Activated T-cell treated with anti-CD3 and anti-CD28 coated beads for 1 hour (primary cell): ENCODE results near the gene ARL10.
"Not testable (repeated sequence)": the region's sequence is repeated elsewhere in the genome, so short reads cannot be mapped to it uniquely, and the experiment has no call there.

Experiments
- DNase-seq: peaks from one replicate; pipeline ENCODE4 v3.0.0-alpha.2; 2020; ENCODE audit warnings: low read depth

Gene ARL10

DNA sequence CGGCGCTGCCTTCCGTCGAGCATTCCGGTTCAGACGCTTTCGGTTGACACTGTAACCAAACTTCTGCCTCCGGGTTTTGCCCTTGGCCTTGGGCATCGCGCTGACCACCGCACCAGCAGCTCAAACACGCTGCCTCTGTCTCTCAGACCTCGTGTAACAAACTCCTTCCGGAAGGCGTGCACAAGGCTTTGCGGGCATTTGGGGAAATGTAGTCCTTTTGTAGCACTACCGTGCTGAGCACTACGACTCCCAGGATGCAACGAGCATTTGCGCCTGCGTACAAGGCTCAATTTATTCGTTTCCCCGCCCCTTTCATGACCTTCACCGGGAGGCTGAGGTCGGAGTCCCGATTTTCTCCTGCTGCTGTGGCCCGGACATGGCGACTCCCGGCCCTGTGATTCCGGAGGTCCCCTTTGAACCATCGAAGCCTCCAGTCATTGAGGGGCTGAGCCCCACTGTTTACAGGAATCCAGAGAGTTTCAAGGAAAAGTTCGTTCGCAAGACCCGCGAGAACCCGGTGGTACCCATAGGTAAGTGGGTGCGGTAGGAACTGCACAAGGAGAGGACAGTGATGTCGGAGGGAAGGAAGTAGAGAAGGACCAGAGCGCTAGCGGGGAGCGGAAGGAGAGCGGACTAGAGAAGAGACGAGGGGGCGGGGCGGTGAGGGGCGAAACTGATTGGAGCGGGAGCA lies 23.3 kb downstream of the ARL10 start, which contains the start of the genes HIGD2A and NOP16:
Gene HIGD2A, plus strand, starts transcription at position 308 of the 691 bp plus-strand sequence. Its CDS starts 69 bp downstream, at position 377.
Gene NOP16, minus strand, starts transcription at position 155 of the 691 bp plus-strand sequence. Its CDS starts 59 bp downstream, at position 96.
- peak; percentile 100 for DNase-seq

DNA sequence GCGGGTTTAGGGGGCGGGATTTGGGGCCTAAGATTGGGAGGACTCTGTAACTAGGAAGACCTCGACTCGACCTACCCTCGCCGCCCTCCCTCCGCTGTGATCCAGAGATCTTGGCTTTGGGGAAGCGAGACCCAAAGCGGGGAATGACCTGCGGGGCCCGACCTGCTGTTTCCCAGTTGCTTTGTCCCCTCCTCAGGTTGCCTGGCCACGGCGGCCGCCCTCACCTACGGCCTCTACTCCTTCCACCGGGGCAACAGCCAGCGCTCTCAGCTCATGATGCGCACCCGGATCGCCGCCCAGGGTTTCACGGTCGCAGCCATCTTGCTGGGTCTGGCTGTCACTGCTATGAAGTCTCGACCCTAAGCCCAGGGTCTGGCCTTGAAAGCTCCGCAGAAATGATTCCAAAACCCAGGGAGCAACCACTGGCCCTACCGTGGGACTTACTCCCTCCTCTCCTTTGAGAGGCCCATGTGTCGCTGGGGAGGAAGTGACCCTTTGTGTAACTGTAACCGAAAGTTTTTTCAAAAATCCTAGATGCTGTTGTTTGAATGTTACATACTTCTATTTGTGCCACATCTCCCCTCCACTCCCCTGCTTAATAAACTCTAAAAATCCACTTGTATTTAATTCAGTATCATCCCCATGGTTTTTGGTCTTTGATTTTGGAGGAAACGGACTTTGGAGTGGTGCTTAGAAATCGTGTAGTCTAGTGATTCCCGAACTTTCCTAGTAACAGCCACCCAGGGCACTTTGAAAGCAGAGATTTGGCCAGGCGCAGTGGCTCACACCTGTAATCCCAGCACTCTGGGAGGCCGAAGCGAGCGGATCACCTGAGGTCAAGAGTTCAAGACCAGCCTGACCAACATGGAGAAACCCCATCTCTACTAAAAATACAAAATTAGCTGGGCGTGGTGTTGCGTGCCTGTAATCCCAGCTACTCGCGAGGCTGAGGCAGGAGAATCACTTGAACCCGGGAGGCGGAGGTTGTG lies 24.1 kb downstream of the ARL10 start:
- DNase-seq, result no peak

DNA sequence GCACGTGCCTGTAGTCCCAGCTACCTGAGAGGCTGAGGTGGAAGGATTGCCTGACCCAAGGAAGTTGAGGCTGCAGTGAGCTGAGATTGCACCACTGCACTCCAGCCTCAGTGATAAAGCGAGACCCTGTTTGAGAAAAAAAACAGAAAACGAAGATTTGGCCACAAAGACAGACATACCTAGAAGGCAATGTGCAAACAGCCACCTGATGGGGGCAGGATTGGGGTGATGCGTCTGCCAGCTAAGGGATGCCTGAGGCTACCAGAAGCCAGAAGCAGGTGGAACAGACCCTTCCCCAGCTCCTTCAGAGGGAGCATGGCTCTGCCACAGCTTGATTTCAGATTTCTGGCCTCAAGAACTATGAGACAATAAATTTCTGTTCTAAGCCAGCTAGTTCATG lies 26.2 kb downstream of the ARL10 start:
- no peak for DNase-seq

DNA sequence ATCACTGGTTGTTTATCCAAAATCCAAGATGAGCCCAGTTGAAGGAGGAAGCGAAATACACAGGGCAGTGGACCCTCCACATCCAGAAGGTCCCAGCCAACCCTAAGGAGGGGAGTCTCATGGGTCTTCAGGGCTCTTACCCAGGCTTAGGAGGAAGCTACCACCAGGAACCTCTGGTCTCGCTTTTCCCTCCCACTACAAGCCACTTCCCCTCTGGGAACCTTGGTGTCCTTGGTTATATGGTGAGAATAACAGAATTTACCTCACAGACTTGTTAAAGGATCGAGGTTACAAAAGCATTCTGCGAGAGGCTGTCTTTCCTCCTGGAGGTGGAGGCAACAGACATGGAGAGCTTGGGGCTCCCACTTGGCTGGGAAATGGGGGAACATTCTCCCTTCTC lies 26.7 kb downstream of the ARL10 start:
- no peak for DNase-seq

DNA sequence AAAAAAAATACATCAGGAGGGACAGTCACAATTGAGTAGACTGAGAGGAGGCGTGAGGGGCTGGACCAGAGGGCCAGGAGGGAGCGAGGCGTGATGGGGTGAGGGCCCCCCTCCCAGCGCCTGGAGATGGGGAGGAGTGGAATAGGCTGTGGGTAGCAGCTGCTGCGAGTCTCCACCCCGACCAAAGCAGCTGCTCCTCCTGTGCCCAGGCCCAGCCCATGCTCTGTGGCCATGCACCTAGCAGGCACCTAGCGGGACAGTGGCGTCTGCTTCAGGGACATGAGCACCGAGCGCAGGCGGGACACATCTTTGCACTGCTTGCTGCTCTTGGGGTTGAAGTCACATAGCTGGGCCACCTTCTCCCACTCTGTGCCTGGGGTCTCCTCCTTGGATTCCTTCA lies 27.2 kb downstream of the ARL10 start:
- DNase-seq, result no peak

DNA sequence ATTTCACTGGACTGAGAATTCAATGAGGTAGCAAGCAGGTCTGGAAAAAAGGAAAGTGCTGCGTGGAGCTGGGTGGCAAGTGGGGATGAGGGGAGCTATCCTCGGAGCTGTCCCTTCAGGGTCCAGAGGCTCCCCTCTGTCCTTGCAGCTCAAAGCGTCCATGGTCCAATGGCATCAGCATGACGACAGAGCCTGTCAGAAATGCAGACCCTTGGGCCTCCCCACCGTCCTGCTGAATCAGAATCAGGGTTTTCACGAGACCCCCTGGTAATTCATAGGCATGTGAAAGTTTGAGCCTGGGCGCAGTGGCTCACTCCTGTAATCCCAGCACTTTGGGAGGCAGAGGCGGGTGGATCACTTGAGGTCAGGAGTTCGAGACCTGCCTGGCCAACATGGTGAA lies 28.8 kb downstream of the ARL10 start:
- DNase-seq, result no peak

DNA sequence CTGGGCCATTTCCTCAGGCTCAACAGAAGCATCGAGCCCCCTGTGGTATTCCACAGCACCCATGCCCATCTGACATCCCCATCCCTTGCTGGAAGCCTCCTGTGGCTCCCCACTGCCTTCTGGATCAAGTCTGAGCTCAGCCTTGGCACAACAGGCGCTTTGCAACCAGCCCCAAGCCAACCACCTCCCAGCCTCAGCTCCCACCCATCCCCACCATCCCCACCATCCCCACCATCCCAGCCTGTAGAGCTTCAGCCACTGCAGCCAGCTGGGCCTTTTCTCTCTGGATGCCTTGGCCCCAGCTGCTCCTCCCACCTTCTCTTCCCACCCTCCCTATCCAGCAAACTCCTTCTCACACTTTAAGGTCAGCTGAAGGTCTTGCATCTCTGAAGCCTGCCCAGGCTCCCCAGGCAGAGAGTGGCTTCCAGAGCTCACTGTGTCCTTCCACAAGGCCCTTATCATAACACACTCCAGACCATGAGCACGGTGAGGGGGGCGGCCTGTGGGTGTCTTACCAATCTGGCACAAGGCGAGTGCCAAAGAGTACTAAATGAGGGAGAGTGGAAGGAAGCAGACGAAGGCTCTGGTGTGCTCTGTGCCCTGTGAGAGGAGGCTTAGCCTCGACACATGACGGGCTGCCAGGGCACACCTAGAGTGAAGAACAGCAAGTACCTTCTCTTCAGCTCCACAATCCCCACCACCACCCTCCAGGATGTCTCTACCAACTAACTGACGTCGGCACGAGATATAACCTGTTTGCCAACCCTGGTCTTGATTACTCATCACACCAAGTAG lies 29.8 kb downstream of the ARL10 start:
- no peak for DNase-seq

DNA sequence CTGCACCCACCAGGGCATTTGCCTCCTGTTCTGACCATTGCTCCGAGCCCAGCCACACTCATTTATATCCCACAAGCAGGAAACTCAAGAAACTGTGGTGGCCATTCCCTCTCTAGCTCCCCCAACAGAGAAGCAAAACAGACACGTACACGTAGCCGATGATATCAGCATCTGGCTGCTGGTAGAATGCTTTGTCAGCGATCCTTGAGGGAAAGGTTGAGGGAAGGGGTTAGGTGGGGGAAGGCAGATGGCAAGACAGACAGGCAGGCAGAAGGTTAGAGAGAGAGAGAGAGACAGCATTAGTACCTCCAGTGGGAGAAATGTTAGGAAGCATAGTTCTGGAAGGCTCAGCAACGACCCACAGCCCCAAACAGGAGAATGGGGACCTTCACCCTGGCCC lies 31.0 kb downstream of the ARL10 start:
- DNase-seq, result no peak

DNA sequence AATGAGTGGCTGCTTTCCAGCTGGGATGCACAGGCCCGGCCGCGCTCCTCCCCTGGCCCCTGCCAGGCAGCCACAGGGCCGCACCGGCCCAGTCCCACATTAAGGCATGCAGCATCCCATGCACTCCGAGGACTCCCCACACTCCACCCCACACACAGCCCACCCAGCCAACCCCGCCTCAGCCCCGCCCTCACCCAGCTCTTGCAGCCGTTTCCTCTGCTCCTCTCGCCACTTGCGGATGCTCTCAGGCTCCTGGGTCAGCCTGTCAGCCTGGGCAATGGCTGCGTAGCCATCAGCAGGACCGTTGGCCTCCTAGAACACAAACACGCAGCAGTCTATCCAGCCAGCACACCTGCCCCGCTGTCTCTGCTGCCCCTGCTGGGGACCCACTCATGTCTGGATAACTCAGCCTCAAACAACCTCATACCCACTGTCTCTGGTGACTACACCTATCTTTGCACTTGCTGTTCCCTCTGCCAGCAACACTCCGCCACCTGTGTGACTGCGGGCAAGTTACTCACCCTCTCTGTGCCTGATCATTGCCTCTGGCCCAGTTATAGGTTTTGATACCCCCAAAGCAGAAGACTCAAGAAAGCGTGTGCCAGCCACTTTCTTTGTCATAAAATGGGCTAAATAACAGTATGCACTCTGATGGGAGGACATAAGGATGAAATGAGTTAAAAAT lies 32.6 kb downstream of the ARL10 start:
- no peak for DNase-seq

DNA sequence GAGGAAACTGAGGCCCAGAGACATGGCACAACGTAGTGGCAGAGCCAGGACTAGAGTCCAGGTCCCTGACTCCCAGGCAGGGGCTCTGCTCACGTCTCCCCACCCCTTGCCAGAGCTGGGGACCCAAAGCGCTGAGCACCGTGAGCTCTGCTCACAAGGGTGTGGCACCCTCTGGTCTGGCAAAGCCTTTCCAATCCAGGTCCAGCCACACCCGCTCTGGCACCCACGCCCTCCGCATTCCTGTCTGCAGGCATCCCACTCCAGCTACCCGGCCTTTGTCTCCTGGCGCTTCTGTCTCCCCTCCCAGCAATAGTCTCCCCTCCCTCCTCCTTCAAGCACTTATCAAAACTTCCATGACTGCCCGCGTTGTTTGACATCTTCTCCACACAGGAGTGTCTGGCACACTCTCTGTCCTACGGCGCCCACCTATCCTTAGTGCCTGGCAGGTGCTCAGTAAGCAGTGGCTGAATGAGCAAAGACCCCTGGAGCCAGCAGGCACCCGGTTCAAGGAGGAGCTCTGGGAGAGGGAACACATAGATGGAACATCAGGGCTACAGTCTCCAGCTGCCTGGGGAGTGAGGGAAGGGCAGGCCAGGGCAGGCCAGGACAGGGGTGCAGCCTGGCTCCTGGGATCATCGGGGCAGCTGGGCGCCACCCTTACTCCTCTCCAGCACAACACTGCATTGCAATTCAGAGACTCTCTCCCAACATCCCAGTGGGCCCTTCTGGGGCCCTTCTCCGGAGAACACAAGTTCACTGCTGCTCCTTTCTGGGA lies 35.3 kb downstream of the ARL10 start:
- DNase-seq, result no peak

DNA sequence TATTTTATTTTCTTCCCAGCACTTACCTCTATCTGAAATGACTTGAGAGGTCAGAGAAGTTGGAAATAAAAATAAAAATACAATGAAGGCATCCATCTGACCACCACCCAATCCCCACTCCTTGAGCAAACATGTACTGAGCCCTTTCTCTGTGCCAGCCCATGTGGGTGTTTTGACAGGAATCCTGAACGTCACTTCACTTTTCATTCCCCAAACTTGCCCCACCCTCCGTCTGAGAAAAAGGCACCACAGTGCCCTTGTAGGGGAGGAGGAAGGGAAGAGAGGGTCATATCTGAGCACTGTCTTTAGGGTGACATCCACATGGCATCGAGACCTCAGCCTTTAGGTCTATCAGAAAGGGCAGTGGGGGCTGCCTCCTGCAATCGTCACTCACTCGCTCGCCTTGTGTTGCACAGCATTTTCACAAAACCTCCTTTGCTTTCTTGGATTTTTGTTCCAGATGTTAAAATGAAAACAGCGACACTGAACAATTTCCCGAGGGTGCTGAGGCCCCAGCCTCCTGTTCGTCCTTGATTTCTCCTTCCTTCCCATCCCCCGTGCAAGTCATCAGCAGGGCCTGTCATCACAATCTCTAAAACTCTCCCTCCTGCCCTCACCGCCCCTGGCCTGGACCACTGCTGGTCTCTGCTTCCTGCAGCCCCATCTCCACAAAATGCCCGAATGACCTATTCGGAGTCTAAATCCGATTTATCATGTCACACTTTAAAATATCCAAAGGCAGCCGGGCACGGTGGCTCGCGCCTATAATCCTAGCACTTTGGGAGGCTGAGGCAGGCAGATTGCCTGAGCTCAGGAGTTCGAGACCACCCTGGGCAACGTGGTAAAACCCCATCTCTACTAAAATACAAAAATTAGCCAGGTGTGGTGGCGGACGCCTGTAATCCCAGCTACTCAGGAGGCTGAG lies 36.3 kb downstream of the ARL10 start:
- DNase-seq, result no peak

DNA sequence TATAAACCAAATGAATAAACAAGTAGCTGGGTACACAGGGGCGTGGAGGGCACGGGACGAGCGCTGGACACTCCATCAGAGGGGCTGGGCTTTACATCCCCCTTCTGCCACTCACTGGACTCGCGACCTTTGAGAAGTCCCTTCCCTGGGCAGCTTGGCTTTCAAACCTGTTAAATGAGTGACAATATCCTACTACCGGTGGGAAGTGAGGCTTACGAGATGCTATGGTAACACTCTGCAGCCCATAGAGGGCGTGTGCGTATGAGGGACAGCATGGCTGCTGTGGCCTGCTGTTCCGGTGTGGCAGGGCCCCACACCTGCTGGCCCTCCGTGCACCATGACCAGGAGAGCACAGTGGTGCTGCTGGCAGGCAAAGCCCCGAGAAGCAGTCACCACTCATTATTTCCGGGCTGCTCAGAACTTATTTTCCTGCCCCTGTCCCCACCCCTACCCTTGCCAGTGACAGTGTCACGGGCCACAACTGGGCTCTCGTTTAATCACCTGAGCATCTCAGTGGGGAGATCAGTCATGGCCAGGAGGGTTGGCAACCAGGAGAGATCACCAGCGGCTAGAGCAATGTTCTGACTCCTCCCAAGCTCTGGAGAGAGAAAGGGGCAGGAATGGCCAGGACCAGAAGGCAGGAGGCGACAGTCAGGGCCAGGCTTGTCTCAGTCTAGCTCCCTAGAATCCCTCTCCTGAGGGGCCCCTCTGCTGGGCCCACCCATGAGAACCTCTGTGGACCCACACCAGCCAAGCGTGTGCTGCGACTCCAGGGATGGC lies 40.6 kb downstream of the ARL10 start:
- DNase-seq, result no peak

DNA sequence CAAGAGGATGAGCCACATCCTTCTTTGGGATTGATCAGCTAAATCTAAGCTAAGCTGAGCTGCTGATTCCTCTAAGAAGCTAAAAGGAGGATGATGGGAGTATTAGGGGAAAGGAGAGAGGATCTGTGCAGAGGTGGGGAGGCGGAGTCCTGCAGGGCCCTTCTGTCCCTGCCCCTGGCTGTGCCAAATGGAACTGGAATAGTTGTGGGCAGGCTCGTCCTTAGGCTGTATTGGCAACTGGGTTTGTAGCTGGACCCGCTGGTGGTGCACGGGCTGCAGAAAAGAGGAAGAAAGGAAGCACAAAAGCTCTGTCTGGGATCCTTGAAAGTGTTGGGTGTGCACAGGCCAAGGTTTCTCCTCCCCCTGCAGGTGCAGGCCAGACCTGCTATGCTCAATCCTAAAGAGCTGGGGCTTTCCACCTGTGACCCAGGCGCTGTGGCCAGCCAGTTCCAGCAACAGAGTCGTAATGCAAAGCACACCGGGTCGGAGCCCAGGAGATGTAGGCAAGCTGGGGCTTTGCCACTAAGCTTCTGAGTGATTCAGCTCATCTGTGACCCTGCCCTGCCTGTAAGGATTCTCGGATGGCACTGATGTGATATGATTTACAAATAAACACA lies 41.3 kb downstream of the ARL10 start:
- no peak for DNase-seq

DNA sequence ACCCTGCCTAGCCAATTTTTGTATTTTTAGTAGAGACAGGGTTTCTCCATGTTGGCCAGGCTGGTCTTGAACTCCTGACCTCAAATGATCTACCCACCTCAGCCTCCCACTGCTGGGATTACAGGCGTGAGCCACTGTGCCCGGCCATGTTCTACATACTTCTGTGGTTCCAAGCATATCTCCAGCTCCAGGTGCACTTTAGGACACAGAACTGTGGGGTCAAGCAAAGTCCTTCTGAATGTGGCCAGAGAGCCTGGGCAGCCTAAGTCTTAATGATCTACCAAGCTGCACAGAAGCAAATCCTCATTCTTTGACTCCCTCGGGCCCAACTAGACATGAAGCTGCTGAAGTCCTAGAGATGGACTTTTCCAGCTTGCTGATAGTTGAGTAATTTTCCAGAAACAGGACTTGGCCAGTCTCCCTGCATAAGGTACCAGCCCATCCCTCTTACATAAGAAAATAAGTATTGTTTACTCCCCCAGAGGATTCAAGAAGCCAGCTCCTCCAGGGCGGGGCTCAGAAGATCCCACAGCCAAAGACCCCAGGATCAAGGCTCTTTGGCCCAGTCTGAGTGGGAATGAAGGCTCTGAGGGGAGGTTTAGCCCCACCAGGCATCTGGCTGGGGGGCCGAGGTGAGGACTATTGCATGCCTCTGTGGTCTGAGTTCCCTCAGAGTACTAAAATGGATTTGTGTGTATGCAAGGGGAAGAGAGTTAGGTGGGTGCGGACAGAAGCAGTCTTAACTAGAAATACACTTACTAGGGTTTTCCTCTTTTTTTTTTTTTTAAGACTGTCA lies 42.4 kb downstream of the ARL10 start:
- no peak for DNase-seq

DNA sequence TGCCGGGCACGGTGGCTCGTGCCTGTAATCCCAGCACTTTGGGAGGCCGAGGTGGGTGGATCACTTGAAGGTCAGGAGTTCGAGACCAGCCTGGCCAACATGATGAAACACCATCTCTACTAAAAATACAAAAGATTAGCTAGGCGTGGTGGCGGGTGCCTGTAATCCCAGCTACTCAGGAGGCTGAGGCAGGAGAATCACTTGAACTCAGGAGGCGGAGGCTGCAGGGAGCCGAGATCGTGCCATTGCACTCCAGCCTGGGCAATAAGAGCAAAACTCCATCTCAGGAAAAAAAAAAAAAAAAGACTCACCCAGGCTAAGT lies 42.9 kb downstream of the ARL10 start:
- DNase-seq, result not testable (repeated sequence)

DNA sequence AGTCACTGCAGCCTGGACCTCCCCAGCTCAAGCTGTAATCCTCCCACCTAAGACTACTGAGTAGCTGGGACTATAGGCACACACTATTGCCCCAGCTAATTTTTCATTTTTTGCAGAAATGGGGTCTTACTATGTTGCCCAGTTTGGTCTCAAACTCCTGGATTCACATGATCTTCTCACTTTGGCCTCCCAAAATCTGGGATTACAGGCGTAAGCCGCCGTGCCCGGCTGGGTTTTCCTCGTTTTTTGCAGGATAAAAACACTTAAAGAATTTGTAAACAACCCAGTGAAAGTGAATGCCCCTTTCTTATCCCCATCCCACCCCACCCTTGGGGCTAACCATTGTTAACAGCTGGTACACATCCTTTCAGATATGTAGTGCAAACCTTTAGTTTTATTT lies 43.3 kb downstream of the ARL10 start:
- no peak for DNase-seq

DNA sequence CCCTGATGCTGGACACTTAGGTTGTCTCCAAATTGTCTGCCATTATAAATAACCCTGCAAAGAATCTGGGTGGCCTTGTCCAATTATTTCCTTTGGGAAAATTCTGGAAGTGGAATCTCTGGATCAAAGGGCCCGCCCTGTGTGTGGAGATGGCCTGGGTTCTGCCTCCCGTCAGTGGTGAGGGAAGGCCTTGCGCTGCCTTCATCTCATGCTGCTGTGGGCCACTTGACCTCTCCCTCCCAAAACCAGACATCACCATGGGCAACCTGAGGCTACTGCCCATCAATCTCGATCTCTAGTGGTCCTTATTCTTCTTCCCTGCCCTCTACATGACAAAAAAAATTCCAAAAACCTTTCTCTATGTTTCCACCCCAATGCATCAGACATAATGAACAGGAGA lies 44.5 kb downstream of the ARL10 start:
- DNase-seq, result no peak
